Activated CD8-positive, alpha-beta memory T cell treated with anti-CD3 and anti-CD28 coated beads for 36 hours (primary cell): Measurements from ENCODE around the gene PRKD3. TPM values are rescaled to one million over a fixed set of nuclear protein-coding genes. Genes with fewer than 3 reads are reported as not detected.

Source experiments
- CTCF ChIA-PET: fragments of 350-600 bp; sonication (Branson Sonifier 250); formaldehyde crosslinking; loops from one replicate; lab custom pipeline; 2021; ENCODE audit warnings: antibody characterized with exemption; lab: Charles Lee
- POLR2A ChIA-PET: fragments of 350-600 bp; sonication (Branson Sonifier 250); formaldehyde crosslinking; loops from one replicate; lab custom pipeline; 2021; ENCODE audit warnings: antibody characterized with exemption; lab: Charles Lee
- total RNA-seq, 2 experiments: library from RNA; stranded (reverse); gene quantifications; one replicate each; pipeline ENCODE4 v1.2.3, GENCODE V29; 2021

Gene PRKD3
- total RNA-seq, 2 experiments from 2014 or later, result 61.0 to 67.1 TPM

DNA sequence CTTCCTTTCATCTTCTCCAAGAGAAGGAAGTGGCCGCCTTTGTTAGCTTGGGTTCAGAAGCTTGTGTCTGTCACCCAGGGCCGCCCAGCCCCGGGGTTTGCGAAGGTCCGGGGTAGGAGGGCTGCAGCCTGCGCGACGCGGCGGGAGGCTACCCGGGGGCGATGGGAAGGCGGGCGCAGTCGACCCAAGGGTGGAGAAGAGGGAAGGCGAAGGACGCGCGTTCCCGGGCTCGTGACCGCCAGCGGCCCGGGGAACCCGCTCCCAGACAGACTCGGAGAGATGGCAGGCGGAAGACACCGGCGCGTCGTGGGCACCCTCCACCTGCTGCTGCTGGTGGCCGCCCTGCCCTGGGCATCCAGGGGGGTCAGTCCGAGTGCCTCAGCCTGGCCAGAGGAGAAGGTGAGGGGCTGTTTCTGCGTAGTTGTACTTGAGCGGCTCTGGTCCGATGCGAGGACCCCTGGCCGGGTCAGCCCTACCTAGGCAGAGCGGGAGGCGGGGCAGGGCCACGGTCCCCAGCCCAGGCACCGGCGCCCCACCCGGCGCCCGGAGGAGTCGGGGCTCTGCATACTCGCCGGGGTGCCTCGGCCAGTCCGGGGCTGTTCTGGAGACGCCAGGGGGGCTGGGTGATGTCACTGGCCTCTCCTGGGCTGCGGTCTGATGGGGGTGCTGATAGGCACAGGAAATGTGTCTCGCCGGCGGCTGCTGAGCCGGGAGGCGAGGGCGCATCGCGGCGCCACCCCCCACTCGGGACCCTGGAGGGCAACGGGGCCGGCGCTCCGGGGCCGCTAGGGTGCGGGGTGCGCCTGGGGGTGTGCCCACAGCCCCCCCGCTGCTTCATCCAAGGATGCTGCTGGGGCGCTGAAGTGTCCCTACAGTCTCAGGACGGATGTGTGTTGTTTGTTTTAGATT lies 20.1 kb upstream of the PRKD3 start, which contains the start of gene QPCT:
QPCT (plus strand) TSS at position 178 of the 909 bp plus-strand sequence; CDS start at position 280, 102 bp downstream.
- POLR2A ChIA-PET, result no interaction called here
- CTCF ChIA-PET, result interaction anchor here (0.7 to 0.8 kb wide), 2 partner anchors 15 to 52 kb away, joined by 3 to 4 read pairs; no protein-coding TSS in a partner anchor

GRCh38 chr2:37343537-37344434 lies 19.2 kb upstream of the PRKD3 start:
- CTCF ChIA-PET, result interaction anchor here (0.8 kb wide), 1 partner anchor 14 kb away, joined by 3 read pairs; no protein-coding TSS in a partner anchor
- POLR2A ChIA-PET, result no interaction called here

DNA sequence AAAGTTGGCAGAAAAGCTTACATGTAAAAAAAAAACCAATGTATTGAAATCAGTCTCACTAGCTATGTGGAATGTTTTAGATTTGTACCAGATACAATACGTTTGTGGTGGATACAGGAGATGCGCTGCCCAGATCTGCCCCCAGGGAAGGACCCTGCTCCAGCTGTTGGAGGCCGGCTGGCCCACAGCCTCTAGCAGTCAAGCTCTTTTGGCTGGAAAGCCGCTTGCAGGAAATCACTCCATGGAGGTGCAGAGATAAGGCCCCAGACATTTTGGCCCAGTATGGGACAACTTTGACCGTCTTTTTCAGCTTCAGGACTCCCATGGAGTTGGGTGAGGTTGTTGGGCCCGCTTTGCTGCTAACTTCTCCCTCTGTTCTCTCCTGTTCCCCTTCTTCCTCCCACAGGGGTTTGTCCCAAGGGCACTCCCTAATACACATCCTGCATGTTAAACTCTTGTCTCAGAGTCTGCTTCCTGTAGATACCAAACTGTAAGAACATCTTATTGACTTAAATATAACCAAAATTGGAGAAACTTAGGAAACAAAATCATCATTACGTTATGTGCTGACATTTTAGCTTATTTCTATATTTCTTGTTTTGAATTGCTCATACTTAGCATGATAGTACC lies 18.1 kb upstream of the PRKD3 start:
- CTCF ChIA-PET, result no interaction called here
- POLR2A ChIA-PET, result no interaction called here

DNA sequence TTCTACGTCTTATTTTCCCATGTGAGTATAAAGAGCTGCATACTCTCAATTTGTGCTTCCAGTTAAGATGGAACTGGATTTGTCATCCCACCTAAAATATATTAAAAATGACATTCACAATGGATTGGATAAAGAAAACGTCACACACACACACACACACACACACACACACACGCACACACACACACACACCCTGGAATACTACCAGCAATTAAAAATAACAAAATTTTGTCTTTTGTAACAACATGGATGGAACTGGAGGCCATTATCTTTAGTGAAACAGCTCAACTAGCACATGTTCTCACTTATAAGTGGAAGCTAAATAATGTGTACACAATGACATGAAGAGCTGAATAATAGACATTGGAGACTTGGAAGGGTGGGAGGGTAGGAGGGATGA lies 16.0 kb upstream of the PRKD3 start:
- POLR2A ChIA-PET, result no interaction called here
- CTCF ChIA-PET, result interaction anchor here (0.7 kb wide), 1 partner anchor 537 kb away, joined by 3 read pairs; no protein-coding TSS in a partner anchor

- POLR2A ChIA-PET, result no interaction called here
Observed at GRCh38 chr2:37338933-37339332, 14.3 kb upstream of the PRKD3 start.

DNA sequence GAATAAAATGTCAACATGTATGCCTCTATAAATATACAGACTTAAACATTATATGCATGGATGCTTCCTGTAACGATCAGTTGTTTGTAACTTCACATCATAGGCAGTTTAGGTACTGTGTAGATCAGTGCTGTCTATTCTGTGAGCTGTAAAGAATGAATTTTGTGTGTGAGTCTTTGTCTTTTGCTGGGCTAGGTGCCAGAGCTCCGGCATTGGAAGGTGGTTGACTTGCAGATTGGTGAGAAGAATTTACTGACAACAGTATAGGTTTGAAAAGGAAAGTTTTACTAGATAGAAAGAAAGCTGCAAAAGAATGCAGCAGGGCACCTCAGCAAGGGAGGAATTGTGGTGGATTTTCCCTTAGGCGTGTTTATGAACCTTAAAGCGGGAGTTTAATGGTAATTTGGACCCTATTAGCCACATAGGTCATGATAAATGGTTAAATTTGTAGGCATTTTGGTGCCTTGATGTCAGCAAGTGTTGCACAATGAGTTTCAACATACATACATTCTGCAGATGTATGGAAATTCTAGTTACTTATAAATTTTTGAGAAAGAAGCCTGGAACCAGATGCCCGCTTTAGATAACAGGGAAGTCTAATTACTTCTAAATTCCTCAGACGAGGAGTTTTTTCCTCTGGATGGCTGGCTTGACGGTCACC lies 13.1 kb upstream of the PRKD3 start:
- CTCF ChIA-PET, result no interaction called here
- POLR2A ChIA-PET, result no interaction called here

More at GRCh38 chr2:37338933-37339332, 14.3 kb upstream of the PRKD3 start:
- CTCF ChIA-PET, result no interaction called here

DNA sequence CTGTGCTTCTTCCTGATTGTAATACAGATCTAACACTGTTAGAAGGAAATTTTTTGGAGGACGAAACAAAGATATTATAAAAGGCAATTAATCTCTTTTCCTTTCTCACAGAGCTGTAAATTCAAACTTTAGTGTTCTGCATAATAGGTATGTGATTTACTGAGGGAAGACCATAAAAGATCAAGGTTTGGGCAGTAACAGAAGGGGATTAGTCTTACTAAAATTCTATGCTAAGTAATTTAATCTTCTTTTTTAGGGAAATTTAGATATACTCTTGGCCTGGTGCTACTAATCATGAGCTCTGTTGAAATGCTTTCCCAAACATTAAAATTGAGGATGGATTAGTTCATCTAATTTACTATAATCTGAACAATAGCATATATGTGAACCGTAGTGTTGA lies 11.0 kb upstream of the PRKD3 start:
- POLR2A ChIA-PET, result interaction anchor here (1.2 kb wide), 1 partner anchor 10 kb away, joined by 3 read pairs; no protein-coding TSS in a partner anchor
- CTCF ChIA-PET, result no interaction called here

DNA sequence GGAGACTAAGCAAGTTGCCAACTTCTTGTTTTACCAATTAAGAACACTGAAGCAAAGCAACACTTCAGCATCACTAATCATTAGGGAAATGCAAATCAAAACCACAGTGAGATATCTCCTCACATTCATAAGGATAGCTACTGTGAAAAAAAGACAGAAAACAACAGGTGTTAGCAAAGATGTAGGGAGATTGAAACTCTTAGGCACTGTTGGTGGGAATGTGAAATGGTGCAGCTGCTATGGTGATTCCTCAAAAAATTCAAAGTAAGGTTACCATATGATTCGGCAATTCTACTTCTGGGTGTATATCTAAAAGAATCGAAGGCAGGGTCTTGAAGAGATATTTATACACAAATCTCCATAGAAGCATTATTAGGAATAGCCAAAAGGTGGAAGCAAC lies 8.6 kb upstream of the PRKD3 start:
- CTCF ChIA-PET, result no interaction called here
- POLR2A ChIA-PET, result no interaction called here

- CTCF ChIA-PET, result no interaction called here
- POLR2A ChIA-PET, result no interaction called here
Observed at GRCh38 chr2:37332560-37332959, 7.9 kb upstream of the PRKD3 start.

- ChIA-PET CTCF (no interaction called here), POLR2A (no interaction called here)
Observed at GRCh38 chr2:37330681-37331080, 6.0 kb upstream of the PRKD3 start.

- POLR2A ChIA-PET, result no interaction called here
- CTCF ChIA-PET, result interaction anchor here (0.5 kb wide), 1 partner anchor 17 kb away, joined by 3 read pairs; no protein-coding TSS in a partner anchor
Observed at GRCh38 chr2:37326866-37327634, 2.4 kb upstream of the PRKD3 start.

DNA sequence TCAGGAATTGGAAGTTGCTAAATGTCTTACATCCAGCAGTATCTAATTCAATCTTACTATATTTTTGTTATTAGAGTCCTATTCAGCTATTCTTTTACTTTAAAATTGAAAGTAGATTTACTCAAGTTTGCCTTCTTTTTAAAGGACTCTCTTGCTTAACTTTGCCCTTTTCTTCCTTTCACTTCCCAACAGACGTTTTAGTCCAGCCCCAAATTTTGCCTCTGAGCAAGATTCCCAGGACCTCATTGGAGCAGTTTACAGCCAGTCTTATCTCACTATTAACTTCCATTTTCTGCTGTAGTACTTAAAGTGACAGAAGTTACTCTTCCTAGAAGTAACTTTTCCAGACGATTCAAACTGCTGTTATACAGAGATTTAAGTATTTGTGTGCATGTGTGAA lies 1.7 kb upstream of the PRKD3 start:
- POLR2A ChIA-PET, result interaction anchor here (0.7 to 1.2 kb wide), 2 partner anchors 10 to 21 kb away, joined by 3 read pairs; no protein-coding TSS in a partner anchor
- CTCF ChIA-PET, result no interaction called here

DNA sequence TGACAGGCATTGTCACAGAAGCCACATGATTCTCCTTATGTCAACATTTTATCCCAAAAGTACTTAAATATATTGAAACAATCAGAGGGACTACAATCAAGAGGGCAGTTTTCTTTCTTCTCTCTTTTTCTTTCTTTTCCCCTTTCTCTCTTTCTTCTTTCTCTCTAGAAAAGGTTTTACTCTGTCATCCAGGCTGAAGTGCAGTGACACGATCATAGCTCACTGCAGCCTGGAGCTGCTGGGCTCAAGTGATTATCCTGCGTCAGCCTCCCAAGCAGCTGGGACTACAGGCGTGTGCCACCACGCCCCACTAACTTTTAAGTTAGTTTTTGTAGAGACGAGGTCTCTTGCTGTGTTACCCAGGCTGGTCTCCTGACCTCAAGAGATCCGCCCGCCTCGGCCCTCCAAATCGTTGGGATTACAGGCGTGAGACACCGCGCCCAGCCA lies 1.0 kb upstream of the PRKD3 start:
- POLR2A ChIA-PET, result interaction anchor here (0.7 to 1.2 kb wide), 2 partner anchors 11 to 22 kb away, joined by 3 read pairs; no protein-coding TSS in a partner anchor
- CTCF ChIA-PET, result no interaction called here

GRCh38 chr2:37324536-37324785 lies 172 bp downstream of the PRKD3 start:
- ChIA-PET CTCF (interaction anchor here (0.6 to 1.2 kb wide), 2 partner anchors 14 to 160 kb away, joined by 3 read pairs; no protein-coding TSS in a partner anchor), POLR2A (no interaction called here)

DNA sequence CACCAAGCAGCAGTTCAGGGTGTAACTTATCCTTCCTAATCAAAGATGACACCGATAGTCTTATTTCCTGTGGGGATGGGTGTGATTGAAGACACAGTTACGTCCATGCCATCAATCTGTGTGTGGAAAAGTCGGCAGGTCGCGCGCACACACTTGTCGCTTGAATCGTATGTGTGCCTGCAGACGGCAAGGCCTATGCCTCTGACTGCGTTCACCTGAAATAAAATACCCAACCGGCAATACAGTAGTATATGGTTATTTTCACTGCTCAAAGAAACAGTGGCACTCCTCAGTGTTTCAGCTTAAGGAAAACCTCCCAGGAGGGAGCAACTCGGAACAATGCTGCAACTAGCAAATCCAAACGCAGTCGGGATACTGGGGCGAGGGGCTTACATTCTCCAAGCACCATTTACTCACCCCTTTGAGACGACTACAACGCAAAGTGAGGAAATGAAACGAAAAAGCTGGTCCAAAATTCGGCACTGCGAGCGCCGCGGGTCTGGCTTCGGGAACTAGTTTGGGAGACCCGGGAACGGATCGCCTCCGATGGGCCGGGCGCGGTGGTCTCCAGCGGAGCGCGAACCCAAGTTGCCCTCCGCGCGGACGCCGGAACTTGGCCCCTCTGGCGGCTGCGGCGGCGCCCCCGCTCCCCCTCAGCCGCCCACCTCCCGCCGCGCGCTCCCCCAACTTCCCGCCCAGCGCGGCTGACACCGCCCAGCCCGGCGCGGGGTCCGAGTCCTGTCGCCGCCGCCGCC lies 675 bp downstream of the PRKD3 start:
- POLR2A ChIA-PET, result no interaction called here
- CTCF ChIA-PET, result interaction anchor here (0.6 to 1.6 kb wide), 3 partner anchors 14 to 160 kb away, joined by 3 read pairs; no protein-coding TSS in a partner anchor

DNA sequence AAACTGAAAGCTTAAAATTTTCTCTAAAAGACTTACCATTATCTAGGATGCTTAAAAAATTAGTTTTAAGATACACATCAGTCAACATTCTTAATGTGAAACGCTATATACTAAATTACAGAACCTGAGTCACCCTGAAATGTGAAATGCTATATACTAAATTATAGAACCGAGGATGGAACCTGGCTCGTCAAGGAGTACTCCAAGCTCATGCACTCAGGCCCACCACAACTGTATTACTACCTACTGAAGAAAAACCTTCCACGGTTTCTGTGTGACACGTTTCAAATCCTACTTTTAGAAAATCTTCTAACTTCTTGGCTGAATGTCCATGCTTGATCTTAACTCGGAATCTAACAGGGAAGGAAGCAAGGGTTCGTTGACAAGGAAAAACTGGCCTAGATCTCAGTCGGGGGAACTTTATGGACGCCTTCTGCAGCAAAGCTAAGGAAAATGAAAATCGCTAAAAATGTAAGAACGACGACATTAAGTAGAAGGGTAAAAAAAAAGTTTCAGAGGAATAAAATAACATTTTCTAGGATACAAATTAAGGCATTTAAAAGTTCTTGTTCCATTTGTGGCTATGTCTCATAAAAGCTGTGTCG lies 1.4 kb downstream of the PRKD3 start:
- POLR2A ChIA-PET, result no interaction called here
- CTCF ChIA-PET, result interaction anchor here (1.2 to 1.6 kb wide), 2 partner anchors 13 to 67 kb away, joined by 3 read pairs; no protein-coding TSS in a partner anchor

DNA sequence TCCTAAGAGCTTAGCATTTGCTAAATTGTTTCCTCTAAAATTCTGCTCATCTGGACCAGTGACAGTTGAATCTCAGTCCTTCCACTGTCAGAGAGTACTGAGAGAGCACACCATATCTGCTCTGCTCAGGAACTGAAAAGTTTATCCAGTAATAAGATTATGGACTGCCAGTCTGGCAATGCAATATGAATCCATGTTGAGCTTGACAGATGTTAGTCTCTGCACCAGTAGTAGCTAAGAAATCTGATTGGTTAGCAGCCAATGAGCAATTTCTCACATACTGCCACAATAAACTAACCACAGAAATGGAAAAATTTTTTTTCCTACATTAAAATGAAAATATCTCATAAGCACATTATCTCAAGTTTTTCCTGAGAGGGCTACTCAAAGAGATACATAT lies 2.3 kb downstream of the PRKD3 start:
- ChIA-PET POLR2A (no interaction called here), CTCF (no interaction called here)
